PC-3 (cell line): Measurements from ENCODE around the gene KRABD2.
A peak's percentile ranks its signal among the peaks of the same experiment; 100 is the strongest.

Experiments
- ATAC-seq: fragments of 200-7000 bp; cut with Tn5 transposase; 2 replicates; pipeline ENCODE4 v1.9.1; 2020; ENCODE audit warnings: mild to moderate bottlenecking, moderate library complexity
- BruUV-seq: library from RNA; stranded (reverse); fragments of 400-500 nt; replicated peaks from 2 replicates; lab custom pipeline; 2021; lab: Mats Ljungman, UMichigan
- CTCF ChIA-PET: fragments of 300-600 bp; sonication (Branson Sonifier 250); formaldehyde crosslinking; loops from one replicate; lab custom pipeline; 2022; ENCODE audit warnings: antibody characterized with exemption; lab: Charles Lee
- POLR2A ChIA-PET: fragments of 300-600 bp; sonication (Branson Sonifier 250); formaldehyde crosslinking; loops from one replicate; lab custom pipeline; 2022; ENCODE audit warnings: antibody characterized with exemption; ENCODE audit not compliant: unreplicated experiment; lab: Charles Lee
- DNase-seq: peaks from one replicate; pipeline ENCODE4 v3.0.0-alpha.2; 2015
- H2AFZ ChIP-seq: fragments of 300-600 bp; sonication (generic); 2 replicates; pipeline ENCODE4 v1.6.0; 2016; ENCODE audit warnings: antibody characterized with exemption, low read length
- H3F3A ChIP-seq: fragments of 300-600 bp; sonication (generic); one replicate; pipeline ENCODE4 v1.6.0; 2017; ENCODE audit warnings: antibody characterized with exemption, low read length, control low read depth, mild to moderate bottlenecking; ENCODE audit not compliant: unreplicated experiment
- H3K27ac ChIP-seq: fragments of 300-600 bp; sonication (generic); 2 replicates; pipeline ENCODE4 v1.5.1; 2016; ENCODE audit warnings: mild to moderate bottlenecking, low read length
- H3K27me3 ChIP-seq: fragments of 300-600 bp; sonication (generic); 2 replicates; pipeline ENCODE4 v1.6.1; 2016; ENCODE audit warnings: low read length, mixed read lengths
- H3K36me3 ChIP-seq: fragments of 300-600 bp; sonication (generic); 2 replicates; pipeline ENCODE4 v1.6.1; 2016; ENCODE audit warnings: low read depth, mixed run types, low read length, mixed read lengths
- H3K4me1 ChIP-seq: fragments of 300-600 bp; sonication (generic); 2 replicates; pipeline ENCODE4 v1.5.1; 2016; ENCODE audit warnings: low read length; ENCODE audit not compliant: insufficient read depth
- H3K4me2 ChIP-seq: fragments of 300-600 bp; sonication (generic); 2 replicates; pipeline ENCODE4 v1.6.0; 2016; ENCODE audit warnings: low read length
- H3K4me3 ChIP-seq: fragments of 300-600 bp; sonication (generic); 2 replicates; pipeline ENCODE4 v1.5.1; 2016; ENCODE audit warnings: mild to moderate bottlenecking, low read length, mixed read lengths
- H3K79me2 ChIP-seq: fragments of 300-600 bp; sonication (generic); 2 replicates; pipeline ENCODE4 v1.6.1; 2017; ENCODE audit warnings: low read length, mixed read lengths
- H3K9ac ChIP-seq: fragments of 300-600 bp; sonication (generic); 2 replicates; pipeline ENCODE4 v1.6.0; 2016; ENCODE audit warnings: mild to moderate bottlenecking, low read length
- H3K9me2 ChIP-seq: fragments of 300-600 bp; sonication (generic); replicated peaks from 2 replicates; pipeline ENCODE4 v1.6.1; 2016; ENCODE audit warnings: mixed run types, low read length, mixed read lengths
- H3K9me3 ChIP-seq: fragments of 300-600 bp; sonication (generic); 2 replicates; pipeline ENCODE4 v1.6.1; 2016; ENCODE audit warnings: low read length, mixed read lengths
- H4K20me1 ChIP-seq: fragments of 300-600 bp; sonication (generic); 2 replicates; pipeline ENCODE4 v1.6.1; 2016; ENCODE audit warnings: low read length, mixed read lengths
- CTCF ChIP-seq: fragments of 300-600 bp; sonication (generic); conservative IDR thresholded peaks from 2 replicates; pipeline ENCODE4 v1.5.1; 2017; ENCODE audit warnings: antibody characterized with exemption, low read depth, mild to moderate bottlenecking, low read length
- EZH2 ChIP-seq: fragments of 300-600 bp; sonication (generic); IDR thresholded peaks from one replicate; pipeline ENCODE4 v1.6.1; 2017; ENCODE audit warnings: antibody characterized with exemption, mild to moderate bottlenecking, low read length; ENCODE audit not compliant: unreplicated experiment
- EZH2phosphoT487 ChIP-seq: fragments of 300-600 bp; sonication (generic); IDR thresholded peaks from 2 replicates; pipeline ENCODE4 v1.6.1; 2018; ENCODE audit warnings: mild to moderate bottlenecking, antibody characterized with exemption, low read length, borderline replicate concordance
- intact Hi-C: fragments of 100-400 bp; cut with micrococcal nuclease; formaldehyde crosslinking; loops from 2 replicates; pipeline ENCODE4 v1.9.0; 2023

Gene KRABD2

GRCh38 chr17:8360260-8360659, 16.2 kb downstream of the KRABD2 start:
- H3K9ac ChIP-seq, result no peak overlapping the region
- CTCF ChIA-PET, result interaction anchor here (0.6 kb wide), 1 partner anchor 24 kb away, joined by 4 read pairs; no protein-coding TSS in a partner anchor
- DNase-seq (no peak), ATAC-seq (no peak)
- TF ChIP-seq EZH2, result no peak
- no peak for TF ChIP-seq EZH2phosphoT487
- TF ChIP-seq CTCF, result no peak
- BruUV-seq, result no TSS peak
- H3K36me3 ChIP-seq, result no peaks in the 10 kb centered on the region
- POLR2A ChIA-PET, result no interaction called here
- H3K27me3 ChIP-seq, result no peaks in the 10 kb centered on the region
- H4K20me1 ChIP-seq, result no peaks in the 10 kb centered on the region
- no peaks in the 10 kb centered on the region for H3K9me2 ChIP-seq
- no peaks in the 10 kb centered on the region for H3F3A ChIP-seq
- no peaks in the 10 kb centered on the region for H3K9me3 ChIP-seq
- H3K4me1 ChIP-seq, result peaks cover 13% of the 10 kb centered on the region
- 0 out of 2 replicates have a peak overlapping the region, but pooled peaks have one; percentile 5 for H3K4me2 ChIP-seq
- intact Hi-C loops, result no loop called here
- no peak overlapping the region for H2AFZ ChIP-seq
- no peaks in the 10 kb centered on the region for H3K79me2 ChIP-seq
- no peak overlapping the region for H3K4me3 ChIP-seq
- 0 out of 2 replicates have a peak overlapping the region, but pooled peaks have one; percentile 10 for H3K27ac ChIP-seq

- Histone ChIP-seq H3K4me2 (no peak overlapping the region), H3K9me2 (no peaks in the 10 kb centered on the region), H3K4me1 (peaks cover 8% of the 10 kb centered on the region), H2AFZ (no peak overlapping the region), H3K4me3 (no peak overlapping the region), H3K9me3 (no peaks in the 10 kb centered on the region), H4K20me1 (no peaks in the 10 kb centered on the region), H3K27me3 (no peaks in the 10 kb centered on the region), H3K27ac (no peak overlapping the region), H3F3A (no peaks in the 10 kb centered on the region), H3K36me3 (no peaks in the 10 kb centered on the region), H3K79me2 (no peaks in the 10 kb centered on the region), H3K9ac (no peak overlapping the region)
- BruUV-seq, result no TSS peak
- TF ChIP-seq EZH2, result no peak
- TF ChIP-seq CTCF, result no peak
- TF ChIP-seq EZH2phosphoT487, result no peak
- ChIA-PET CTCF (interaction anchor here (0.6 kb wide), 1 partner anchor 24 kb away, joined by 4 read pairs; no protein-coding TSS in a partner anchor), POLR2A (no interaction called here)
- DNase-seq (peak; percentile 40), ATAC-seq (peak; percentile 74)
- intact Hi-C loops, result no loop called here
Observed at GRCh38 chr17:8359769-8360168, 16.7 kb downstream of the KRABD2 start.

- Histone ChIP-seq H3K4me1 (peaks cover 6% of the 10 kb centered on the region), H3K27me3 (no peaks in the 10 kb centered on the region), H3K36me3 (no peaks in the 10 kb centered on the region), H3K9me2 (no peaks in the 10 kb centered on the region), H3K4me3 (no peak overlapping the region), H2AFZ (no peak overlapping the region), H3K4me2 (no peak overlapping the region), H3F3A (no peaks in the 10 kb centered on the region), H4K20me1 (no peaks in the 10 kb centered on the region), H3K79me2 (no peaks in the 10 kb centered on the region), H3K27ac (no peak overlapping the region), H3K9me3 (no peaks in the 10 kb centered on the region), H3K9ac (no peak overlapping the region)
- intact Hi-C loops, result no loop called here
- no peak for TF ChIP-seq CTCF
- TF ChIP-seq EZH2phosphoT487, result no peak
- TF ChIP-seq EZH2, result no peak
- CTCF ChIA-PET, result no interaction called here
- POLR2A ChIA-PET, result no interaction called here
- DNase-seq (no peak), ATAC-seq (no peak)
- no TSS peak for BruUV-seq
Observed at GRCh38 chr17:8357910-8358309, 18.6 kb downstream of the KRABD2 start.
